GM10266 (cell line): ENCODE measurements around the gene CLK3.

ENCODE experiments used
- DNase-seq: peaks from one replicate; pipeline ENCODE4 v3.0.0; 2012; ENCODE audit errors: extremely low spot score
- TF ChIP-seq, protein P1 (sequence below): IDR thresholded peaks from 2 replicates; pipeline ENCODE4 v1.5.1; 2012; ENCODE audit warnings: mild to moderate bottlenecking, low read depth; ENCODE audit not compliant: control insufficient read depth, insufficient read depth; ENCODE audit errors: missing control alignments

Gene CLK3

DNA sequence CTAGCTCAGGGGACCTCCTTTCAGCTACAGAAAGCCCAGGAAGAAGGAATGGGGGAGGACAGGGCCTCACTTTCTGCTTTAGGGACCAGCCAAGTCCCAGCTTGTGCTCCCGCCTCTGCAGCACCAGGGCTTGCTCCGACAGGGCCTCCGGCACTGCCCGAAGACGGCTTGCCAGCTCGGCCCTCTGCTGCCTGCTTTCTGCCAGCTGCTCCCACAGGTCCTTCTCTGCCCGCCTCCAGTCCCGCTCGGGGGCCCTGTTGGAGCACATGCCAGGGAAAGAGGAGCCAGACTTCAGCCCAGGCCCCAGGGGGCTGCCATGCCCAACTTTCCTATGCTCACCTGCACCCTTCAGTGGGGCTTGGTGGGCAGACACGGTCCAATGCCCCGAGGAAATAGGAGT, 4.3 kb upstream of the CLK3 start:
- TF ChIP-seq, protein P1, sequence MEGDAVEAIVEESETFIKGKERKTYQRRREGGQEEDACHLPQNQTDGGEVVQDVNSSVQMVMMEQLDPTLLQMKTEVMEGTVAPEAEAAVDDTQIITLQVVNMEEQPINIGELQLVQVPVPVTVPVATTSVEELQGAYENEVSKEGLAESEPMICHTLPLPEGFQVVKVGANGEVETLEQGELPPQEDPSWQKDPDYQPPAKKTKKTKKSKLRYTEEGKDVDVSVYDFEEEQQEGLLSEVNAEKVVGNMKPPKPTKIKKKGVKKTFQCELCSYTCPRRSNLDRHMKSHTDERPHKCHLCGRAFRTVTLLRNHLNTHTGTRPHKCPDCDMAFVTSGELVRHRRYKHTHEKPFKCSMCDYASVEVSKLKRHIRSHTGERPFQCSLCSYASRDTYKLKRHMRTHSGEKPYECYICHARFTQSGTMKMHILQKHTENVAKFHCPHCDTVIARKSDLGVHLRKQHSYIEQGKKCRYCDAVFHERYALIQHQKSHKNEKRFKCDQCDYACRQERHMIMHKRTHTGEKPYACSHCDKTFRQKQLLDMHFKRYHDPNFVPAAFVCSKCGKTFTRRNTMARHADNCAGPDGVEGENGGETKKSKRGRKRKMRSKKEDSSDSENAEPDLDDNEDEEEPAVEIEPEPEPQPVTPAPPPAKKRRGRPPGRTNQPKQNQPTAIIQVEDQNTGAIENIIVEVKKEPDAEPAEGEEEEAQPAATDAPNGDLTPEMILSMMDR, result no peak
- DNase-seq, result no peak

DNA sequence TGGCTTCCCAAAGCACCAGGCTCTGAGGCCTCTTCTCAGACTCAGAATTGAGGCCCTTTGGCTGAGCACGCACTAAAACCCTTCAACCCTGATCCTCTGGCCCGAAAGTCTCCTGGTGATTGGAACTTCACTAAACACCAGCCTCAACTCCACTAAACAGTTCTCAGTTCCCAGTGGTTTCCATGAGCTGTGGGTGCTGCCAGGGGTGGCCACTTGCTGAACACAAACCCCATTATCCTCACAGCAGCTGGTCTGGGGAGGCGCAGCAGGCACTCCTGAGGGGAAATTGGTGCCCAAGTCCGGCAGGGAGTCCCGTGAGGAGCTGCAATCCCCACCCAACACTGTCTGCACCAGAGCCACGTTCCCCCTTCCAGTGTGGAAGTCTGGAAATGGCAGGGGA, 3.8 kb upstream of the CLK3 start:
- DNase-seq, result no peak
- TF ChIP-seq, protein P1, result no peak

DNA sequence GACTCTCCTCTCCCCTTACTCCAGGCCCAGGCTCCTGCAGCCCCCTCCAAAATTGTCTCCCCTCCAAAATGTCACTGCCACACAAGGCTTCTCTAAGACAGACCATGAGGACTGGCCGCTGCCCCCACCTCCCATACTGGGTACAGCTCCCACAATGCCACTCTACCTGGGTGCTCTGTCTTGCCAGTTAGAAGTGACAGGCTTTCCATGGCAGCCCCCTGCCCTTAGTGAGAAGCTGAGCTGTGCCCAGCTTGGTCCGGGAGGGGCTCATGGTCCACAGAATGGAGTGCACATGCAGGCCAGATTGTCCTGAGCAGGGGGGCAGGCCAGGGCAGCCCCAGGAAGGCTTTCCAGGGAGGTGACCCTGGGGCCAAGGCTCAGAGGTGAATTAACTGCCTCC, 3.0 kb upstream of the CLK3 start:
- TF ChIP-seq, protein P1, result no peak
- DNase-seq, result no peak

DNA sequence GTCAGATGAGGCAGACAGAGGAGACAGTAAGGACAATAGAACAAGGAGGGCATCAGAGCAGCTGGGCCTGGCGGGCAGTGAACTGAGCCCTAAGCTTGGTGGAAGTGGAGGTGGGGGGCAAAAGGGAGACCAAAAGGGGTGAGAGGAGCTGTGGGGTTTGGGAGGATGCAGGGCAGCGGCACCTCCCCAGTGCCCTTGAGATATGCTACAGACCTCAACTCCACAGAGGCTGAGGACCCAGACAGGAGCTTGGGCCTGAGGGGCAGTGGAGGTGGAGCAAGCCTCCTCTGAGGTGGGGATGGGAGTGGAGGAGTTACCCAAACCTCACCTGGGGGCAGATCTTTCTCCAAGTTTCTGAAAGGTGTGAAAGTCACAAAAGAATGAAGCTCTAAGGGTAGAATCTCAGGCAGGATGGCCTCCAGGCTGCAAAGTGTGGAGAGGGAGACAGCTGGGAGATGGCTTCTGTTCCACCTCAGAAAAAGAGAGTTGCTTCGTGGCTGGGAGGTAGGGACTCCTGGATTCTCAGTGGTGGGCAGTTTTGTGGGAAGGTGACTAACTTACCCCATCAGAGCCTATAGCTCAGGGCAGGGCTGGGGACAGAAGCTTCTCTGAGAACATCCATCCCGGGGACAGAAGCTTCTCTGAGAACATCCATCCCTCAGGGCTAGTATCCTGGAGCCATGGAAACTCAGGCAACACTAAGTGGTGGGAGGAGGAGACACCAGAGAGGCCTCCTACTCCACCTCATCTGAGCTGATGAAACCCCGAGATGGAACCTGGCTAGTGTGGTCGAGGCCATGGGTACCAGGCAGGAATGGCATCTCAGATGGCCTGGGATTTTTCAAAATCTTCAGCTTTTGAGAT, 2.3 kb upstream of the CLK3 start:
- DNase-seq, result no peak
- TF ChIP-seq, protein P1, result no peak

DNA sequence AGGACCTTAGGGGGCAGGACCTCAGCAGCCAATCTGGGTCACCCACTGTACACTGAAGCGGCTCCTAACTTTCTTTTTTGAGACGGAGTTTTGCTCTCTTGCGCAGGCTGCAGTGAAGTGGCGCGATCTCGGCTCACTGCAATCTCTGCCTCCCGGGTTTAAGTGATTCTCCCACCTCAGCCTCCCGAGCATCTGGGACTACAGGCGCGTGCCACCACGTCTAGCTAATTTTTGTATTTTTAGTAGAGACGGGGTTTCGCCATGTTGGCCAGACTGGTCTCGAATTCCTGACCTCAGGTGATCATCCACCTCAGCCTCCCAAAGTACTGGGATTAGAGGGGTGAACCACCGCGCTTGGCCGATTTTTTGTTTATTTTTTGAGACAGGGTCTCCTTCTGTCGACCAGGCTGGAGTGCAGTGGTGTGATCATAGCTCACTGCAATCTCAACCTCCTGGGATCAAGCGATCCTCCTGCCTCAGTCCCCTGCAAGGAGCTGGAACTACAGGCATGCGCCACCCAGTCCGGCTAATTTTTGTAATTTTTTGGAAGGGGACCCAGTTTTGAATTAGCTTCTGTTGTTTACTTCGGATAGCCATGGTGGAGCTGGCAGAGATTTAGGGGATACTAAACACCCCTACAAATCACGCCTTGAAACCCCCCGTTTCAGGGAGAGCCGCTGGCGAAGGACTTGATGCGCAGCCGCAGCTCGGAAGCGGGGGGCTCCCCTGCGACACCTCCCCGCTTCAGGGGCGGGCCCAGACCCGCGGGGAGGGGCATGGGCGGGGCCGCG, 1.5 kb upstream of the CLK3 start:
- DNase-seq, result no peak
- TF ChIP-seq, protein P1, result no peak

DNA sequence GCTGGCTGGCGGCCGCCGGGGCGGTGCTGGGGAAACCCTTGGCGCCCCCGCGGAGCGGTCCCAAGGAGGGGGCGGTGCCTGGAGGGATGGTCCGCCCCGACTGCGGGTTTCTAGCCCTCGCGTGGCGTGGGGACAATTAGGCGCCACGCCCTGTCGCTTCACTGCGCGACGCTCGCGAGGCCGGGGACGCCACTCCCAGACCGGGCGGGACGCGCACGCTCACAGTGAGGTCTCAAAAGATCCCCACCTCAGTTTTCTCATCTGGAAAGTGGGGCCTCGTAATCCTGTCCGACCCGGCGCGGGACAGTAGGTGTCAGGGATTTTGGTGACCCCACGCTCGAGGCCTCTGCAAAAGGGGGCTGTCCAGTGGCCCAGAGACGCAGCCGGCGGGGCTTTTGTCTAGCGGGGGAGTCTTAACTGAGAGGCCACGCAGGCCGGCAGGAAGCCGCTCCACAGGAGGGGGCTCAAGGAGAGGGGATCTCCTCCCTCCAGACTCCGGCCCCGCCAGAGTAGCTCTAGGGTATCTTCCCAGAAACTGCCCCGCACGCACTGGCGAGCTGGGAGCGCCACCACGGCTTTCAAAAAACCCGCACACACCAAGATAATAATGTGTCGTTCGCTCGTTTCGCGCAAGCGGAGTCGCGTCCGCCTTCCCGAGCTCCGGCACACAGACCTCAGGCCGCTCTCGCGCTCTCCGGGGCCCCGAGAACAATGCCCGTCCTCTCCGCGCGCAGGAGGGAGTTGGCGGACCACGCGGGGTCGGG, 710 bp upstream of the CLK3 start:
- TF ChIP-seq, protein P1, result no peak
- DNase-seq, result peak; percentile 98
